ENCODE data around the gene ZBTB37. TPM values are rescaled to one million over a fixed set of nuclear protein-coding genes. Genes with fewer than 3 reads are reported as not detected.
"Not testable (repeated sequence)": the region's sequence is repeated elsewhere in the genome, so short reads cannot be mapped to it uniquely, and the experiment has no call there.

Gene ZBTB37
- total RNA-seq, 1 donor from 2014 or later, result 6.6 TPM

DNA sequence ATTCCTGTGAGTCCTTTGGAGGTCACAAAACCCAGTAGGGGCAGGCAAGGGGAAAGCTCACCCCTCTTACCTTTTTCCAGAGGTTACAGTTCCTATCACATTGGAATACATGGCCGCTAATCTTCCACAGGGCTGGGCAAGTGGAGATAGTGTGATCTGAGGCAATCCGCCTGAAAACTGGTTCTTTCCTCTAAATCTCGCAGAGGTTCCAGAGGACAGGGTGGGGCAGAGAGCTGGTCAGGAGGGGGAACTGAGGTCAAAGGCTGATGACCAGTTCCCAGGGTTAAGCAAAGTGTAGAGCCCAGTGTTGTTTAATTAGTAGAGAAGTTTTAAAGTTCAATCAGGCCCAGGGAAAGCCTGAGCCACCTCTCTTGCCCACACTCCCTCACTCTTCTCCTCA is 49.0 kb downstream of the ZBTB37 start, which contains the start of gene SERPINC1:
Gene SERPINC1 (minus strand): TSS at position 179 of the 400 bp plus-strand sequence. CDS start 68 bp downstream, at position 111.
- H3K36me3 ChIP-seq, result no peaks in the 10 kb centered on the region
- H3K4me1 ChIP-seq, result no peaks in the 10 kb centered on the region
- H3K27me3 ChIP-seq, result no peaks in the 10 kb centered on the region
- no peak within 1 kb of the TSS for H3K27ac ChIP-seq
- intact Hi-C loops (cut with DNase I), result no loop called here
- TF ChIP-seq POLR2AphosphoS5 (IDR thresholded peaks at IDR 0.05; ENCODE audit: insufficient read depth in 1 of 2, low read depth in 1 of 2) (no peak), POLR2A (IDR thresholded peaks at IDR 0.05) (no peak)
- TF ChIP-seq, protein P1, sequence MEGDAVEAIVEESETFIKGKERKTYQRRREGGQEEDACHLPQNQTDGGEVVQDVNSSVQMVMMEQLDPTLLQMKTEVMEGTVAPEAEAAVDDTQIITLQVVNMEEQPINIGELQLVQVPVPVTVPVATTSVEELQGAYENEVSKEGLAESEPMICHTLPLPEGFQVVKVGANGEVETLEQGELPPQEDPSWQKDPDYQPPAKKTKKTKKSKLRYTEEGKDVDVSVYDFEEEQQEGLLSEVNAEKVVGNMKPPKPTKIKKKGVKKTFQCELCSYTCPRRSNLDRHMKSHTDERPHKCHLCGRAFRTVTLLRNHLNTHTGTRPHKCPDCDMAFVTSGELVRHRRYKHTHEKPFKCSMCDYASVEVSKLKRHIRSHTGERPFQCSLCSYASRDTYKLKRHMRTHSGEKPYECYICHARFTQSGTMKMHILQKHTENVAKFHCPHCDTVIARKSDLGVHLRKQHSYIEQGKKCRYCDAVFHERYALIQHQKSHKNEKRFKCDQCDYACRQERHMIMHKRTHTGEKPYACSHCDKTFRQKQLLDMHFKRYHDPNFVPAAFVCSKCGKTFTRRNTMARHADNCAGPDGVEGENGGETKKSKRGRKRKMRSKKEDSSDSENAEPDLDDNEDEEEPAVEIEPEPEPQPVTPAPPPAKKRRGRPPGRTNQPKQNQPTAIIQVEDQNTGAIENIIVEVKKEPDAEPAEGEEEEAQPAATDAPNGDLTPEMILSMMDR (IDR thresholded peaks at IDR 0.05), result no peak
- DNase-seq (ENCODE audit: extremely low spot score in 2 of 2), result no peak
- H3K4me3 ChIP-seq, result no peak within 1 kb of the TSS
- no peaks in the 10 kb centered on the region for H3K9me3 ChIP-seq

DNA sequence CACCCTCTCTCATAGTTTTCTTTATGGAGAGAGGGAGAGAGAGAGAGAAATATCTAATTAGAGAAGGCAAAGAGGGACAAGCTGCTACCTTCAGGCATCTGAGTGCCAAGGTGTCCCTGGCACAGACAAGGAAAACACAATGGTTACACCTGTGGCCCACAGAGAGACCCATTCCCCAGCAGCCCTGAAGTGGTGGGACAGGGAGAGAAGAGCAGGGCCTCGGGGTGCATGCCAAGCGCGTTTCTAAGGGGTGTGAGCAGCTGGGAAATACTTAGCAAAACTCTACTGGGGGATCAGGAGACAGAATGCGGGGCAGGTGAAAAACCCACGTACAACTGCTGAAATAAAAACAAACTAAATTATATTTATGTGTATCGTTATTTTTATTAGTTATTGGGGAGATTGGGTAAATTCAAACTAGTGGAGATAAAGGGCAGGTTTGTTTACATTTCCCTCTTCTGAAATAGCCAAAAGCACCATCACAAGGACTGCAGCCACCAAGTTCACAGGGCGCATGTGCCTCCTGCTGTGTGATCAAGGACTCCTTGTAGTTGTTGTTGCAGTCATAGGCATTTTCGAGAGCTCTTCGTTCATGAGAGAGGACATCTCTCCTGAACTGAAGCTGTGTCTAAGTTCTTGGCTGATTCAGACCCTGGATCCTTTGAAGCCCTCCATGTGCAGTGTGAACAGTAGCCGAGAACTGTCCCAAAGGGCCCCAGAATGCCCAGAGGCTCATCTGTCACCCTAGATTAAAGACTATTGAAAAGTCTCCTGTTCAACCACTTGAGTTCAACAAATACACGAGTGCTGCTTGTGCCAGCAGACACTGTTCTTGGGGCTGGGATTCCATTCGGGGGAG is 49.7 kb downstream of the ZBTB37 start:
- Histone ChIP-seq H3K36me3 (no peaks in the 10 kb centered on the region), H3K27ac (no peak overlapping the region), H3K4me1 (no peaks in the 10 kb centered on the region), H3K4me3 (no peak overlapping the region), H3K27me3 (no peaks in the 10 kb centered on the region), H3K9me3 (no peaks in the 10 kb centered on the region)
- DNase-seq (ENCODE audit: extremely low spot score in 2 of 2), result no peak
- TF ChIP-seq POLR2AphosphoS5 (IDR thresholded peaks at IDR 0.05; ENCODE audit: insufficient read depth in 1 of 2, low read depth in 1 of 2), result no peak
- TF ChIP-seq, protein P1 (IDR thresholded peaks at IDR 0.05), result no peak
- no peak for TF ChIP-seq POLR2A (IDR thresholded peaks at IDR 0.05)
- intact Hi-C loops (cut with DNase I), result no loop called here

DNA sequence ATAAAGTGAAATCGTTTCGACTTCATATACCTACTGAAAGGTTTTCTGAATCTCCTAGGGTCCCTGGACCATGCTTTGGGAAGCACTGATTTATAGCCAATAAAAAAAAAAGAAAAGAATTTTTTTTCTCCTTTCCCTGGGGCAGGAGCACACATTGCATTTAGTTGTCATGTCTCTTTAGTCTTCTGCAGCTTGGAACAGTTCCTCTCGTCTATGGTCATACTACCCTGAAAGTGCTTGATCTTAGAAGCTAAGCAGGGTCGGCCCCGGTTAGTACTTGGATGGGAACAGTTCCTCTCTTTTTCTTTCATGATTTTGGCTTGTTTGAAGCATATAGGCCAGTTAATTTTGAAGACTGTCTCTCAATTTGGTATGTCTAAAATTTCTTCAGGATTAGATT is 52.7 kb downstream of the ZBTB37 start:
- intact Hi-C loops (cut with DNase I), result no loop called here
- H3K4me3 ChIP-seq, result no peak overlapping the region

DNA sequence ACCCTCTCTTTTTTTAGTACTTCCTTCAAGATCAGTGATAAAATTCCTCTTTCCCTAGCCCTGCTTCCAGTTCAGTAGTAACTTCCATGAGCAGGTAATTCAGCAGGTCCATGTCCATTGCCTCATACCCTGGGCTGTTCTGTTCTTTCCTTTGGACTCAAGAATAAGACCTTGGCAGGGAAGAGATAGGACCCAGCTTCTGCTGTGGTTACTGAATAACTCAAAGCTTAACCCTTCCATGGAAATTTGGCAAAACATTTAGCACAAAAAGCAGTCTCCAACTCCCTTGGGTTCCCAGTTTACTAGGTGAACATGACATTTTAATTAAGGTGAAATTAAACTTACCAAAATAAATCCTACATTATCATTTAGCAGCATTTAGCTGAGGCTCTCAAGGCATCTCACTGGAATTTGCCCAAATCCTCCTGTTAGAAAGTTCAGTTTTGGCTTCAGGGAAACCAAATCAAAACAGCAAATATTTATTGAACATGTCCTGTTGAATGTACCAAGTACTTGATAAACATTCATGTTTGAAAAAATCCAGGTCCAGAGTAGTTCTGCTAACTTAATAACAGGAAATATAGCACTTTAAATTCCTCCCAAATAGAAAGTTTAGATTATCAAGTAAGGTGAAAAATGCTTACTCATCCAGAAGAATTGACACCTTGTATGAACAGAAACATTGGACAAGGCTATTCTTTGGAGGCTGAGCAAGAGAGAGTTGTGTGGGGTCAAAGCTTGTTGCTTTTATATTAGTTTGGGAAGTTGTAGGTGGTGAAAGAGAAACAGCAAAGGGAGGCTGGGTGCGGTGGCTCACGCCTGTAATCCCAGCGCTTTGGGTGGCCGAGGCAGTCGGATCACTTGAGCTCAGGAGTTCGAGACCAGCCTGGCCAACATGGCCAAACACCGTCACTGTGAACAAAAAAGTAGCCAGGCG is 57.4 kb downstream of the ZBTB37 start:
- Histone ChIP-seq H3K4me1 (no peaks in the 10 kb centered on the region), H3K9me3 (no peaks in the 10 kb centered on the region), H3K27me3 (no peaks in the 10 kb centered on the region), H3K27ac (no peak overlapping the region), H3K36me3 (no peaks in the 10 kb centered on the region), H3K4me3 (no peak overlapping the region)
- intact Hi-C loops (cut with DNase I), result no loop called here
- no peak for DNase-seq (ENCODE audit: extremely low spot score in 2 of 2)
- no peak for TF ChIP-seq POLR2A (IDR thresholded peaks at IDR 0.05)
- TF ChIP-seq, protein P1 (IDR thresholded peaks at IDR 0.05), result no peak
- TF ChIP-seq POLR2AphosphoS5 (IDR thresholded peaks at IDR 0.05; ENCODE audit: insufficient read depth in 1 of 2, low read depth in 1 of 2), result no peak

More for the DNA sequence above, 52.7 kb downstream of the ZBTB37 start:
- no peaks in the 10 kb centered on the region for H3K36me3 ChIP-seq
- H3K4me1 ChIP-seq, result no peaks in the 10 kb centered on the region
- TF ChIP-seq POLR2A (IDR thresholded peaks at IDR 0.05), result no peak
- TF ChIP-seq POLR2AphosphoS5 (IDR thresholded peaks at IDR 0.05; ENCODE audit: insufficient read depth in 1 of 2, low read depth in 1 of 2), result no peak
- TF ChIP-seq, protein P1 (IDR thresholded peaks at IDR 0.05), result no peak
- H3K27me3 ChIP-seq, result no peaks in the 10 kb centered on the region
- no peaks in the 10 kb centered on the region for H3K9me3 ChIP-seq
- H3K27ac ChIP-seq, result no peak overlapping the region
- no peak for DNase-seq (ENCODE audit: extremely low spot score in 2 of 2)

DNA sequence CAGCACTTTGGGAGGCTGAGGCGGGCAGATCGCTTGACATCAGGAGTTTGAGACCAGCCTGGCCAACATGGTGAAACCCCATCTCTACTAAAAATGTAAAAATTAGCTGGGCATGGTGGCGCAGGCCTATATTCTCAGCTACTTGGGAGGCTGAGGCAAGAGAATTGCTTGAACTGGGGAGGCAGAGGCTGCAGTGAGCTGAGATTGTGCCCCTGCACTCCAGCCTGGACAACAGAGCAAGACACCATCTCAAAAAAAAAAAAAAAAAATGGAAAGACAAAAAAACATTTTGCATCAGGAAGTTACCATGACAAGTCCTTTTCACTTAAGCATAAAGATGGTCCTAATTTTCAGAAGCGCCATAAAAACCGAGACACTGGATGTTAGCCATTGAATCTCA is 62.4 kb downstream of the ZBTB37 start:
- intact Hi-C loops (cut with DNase I); H3K4me1 ChIP-seq; H3K4me3 ChIP-seq; H3K9me3 ChIP-seq; H3K36me3 ChIP-seq; DNase-seq (ENCODE audit: extremely low spot score in 2 of 2); H3K27ac ChIP-seq; H3K27me3 ChIP-seq: not testable (repeated sequence)

Measured in vagina (tissue), 2 donors.